Neural progenitor cell (in vitro differentiated cells): ENCODE measurements around the gene IRX3.

Experiments
- EZH2 ChIP-seq: fragments of 200-600 bp; sonication (generic); IDR thresholded peaks from 2 replicates; pipeline ENCODE4 v1.6.1; 2017; ENCODE audit warnings: antibody characterized with exemption, mild to moderate bottlenecking, moderate library complexity
- TF ChIP-seq, protein P1 (sequence below): fragments of 200-600 bp; sonication (generic); IDR thresholded peaks from 2 replicates; pipeline ENCODE4 v1.5.1; 2017; ENCODE audit warnings: antibody characterized with exemption, mild to moderate bottlenecking

- no peak for TF ChIP-seq EZH2
- TF ChIP-seq, protein P1, sequence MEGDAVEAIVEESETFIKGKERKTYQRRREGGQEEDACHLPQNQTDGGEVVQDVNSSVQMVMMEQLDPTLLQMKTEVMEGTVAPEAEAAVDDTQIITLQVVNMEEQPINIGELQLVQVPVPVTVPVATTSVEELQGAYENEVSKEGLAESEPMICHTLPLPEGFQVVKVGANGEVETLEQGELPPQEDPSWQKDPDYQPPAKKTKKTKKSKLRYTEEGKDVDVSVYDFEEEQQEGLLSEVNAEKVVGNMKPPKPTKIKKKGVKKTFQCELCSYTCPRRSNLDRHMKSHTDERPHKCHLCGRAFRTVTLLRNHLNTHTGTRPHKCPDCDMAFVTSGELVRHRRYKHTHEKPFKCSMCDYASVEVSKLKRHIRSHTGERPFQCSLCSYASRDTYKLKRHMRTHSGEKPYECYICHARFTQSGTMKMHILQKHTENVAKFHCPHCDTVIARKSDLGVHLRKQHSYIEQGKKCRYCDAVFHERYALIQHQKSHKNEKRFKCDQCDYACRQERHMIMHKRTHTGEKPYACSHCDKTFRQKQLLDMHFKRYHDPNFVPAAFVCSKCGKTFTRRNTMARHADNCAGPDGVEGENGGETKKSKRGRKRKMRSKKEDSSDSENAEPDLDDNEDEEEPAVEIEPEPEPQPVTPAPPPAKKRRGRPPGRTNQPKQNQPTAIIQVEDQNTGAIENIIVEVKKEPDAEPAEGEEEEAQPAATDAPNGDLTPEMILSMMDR, result no peak
These were observed 34.2 kb upstream of the IRX3 start for GRCh38 chr16:54320697-54321340.
